Spleen (tissue), 7 donors: ENCODE results near the gene S1PR3.
A peak's percentile ranks its signal among the peaks of the same experiment; 100 is the strongest.

ENCODE experiments used
- POLR2A ChIP-seq, 3 donors: fragments of 450-650 bp; IDR thresholded peaks; one replicate each; pipeline ENCODE4 v1.5.1; 2017; ENCODE audit warnings: antibody characterized with exemption in 3 of 3, mild to moderate bottlenecking in 1 of 3
- POLR2AphosphoS5 ChIP-seq, 3 donors: sonication (generic); formaldehyde crosslinking; IDR thresholded peaks; one replicate each; pipeline ENCODE4 v1.5.1; 2017; ENCODE audit warnings: antibody characterized with exemption in 3 of 3
- TF ChIP-seq, protein P1 (sequence below), 11 experiments: fragments of 200-600 bp in 7 of 11; fragments of 450-650 bp in 4 of 11; sonication (generic) in 4 of 11; IDR thresholded peaks in 8 of 11; conservative IDR thresholded peaks in 3 of 11; 1 replicate in 7 of 11; 2 replicates in 4 of 11; pipeline versions ENCODE4 v1.4.0 to v1.8.0; 2016 to 2021; ENCODE audit warnings: antibody characterized with exemption in 11 of 11, inconsistent platforms in 4 of 11, mild to moderate bottlenecking in 1 of 11
- donor health status: DM: no; HTN: no; CAD: no; lungs with moderate emphysema.
- donor health status: DM: no; HTN: no; CAD: no.
- donor health status: DM: no; HTN: no; CAD: no.

GRCh38 chr9:88991066-88992034 lies at the start of gene S1PR3:
- TF ChIP-seq POLR2A (IDR thresholded peaks at IDR 0.05) (no peak), POLR2AphosphoS5 (IDR thresholded peaks at IDR 0.05) (peak; percentile 55 to 83 (median 80))
- TF ChIP-seq, protein P1, sequence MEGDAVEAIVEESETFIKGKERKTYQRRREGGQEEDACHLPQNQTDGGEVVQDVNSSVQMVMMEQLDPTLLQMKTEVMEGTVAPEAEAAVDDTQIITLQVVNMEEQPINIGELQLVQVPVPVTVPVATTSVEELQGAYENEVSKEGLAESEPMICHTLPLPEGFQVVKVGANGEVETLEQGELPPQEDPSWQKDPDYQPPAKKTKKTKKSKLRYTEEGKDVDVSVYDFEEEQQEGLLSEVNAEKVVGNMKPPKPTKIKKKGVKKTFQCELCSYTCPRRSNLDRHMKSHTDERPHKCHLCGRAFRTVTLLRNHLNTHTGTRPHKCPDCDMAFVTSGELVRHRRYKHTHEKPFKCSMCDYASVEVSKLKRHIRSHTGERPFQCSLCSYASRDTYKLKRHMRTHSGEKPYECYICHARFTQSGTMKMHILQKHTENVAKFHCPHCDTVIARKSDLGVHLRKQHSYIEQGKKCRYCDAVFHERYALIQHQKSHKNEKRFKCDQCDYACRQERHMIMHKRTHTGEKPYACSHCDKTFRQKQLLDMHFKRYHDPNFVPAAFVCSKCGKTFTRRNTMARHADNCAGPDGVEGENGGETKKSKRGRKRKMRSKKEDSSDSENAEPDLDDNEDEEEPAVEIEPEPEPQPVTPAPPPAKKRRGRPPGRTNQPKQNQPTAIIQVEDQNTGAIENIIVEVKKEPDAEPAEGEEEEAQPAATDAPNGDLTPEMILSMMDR (IDR thresholded peaks at IDR 0.05 in 8 of 11, conservative IDR thresholded peaks at IDR 0.05 in 3 of 11) = no peak
